HFFc6 (cell line): ENCODE measurements around the gene NUDCD2. TPM values are rescaled to one million over a fixed set of nuclear protein-coding genes. Genes with fewer than 3 reads are reported as not detected.
"Not testable (repeated sequence)": the region's sequence is repeated elsewhere in the genome, so short reads cannot be mapped to it uniquely, and the experiment has no call there.

Experiments
- DNase-seq: peaks from one replicate; pipeline ENCODE4 v3.0.0-alpha.2; 2018
- H3K27ac Mint-ChIP-seq: 2 replicates; pipeline ENCODE4 v1.8.0; 2020; ENCODE audit warnings: mild to moderate bottlenecking, mixed read lengths
- H3K27me3 Mint-ChIP-seq: 2 replicates; pipeline ENCODE4 v1.8.0; 2021; ENCODE audit warnings: mild to moderate bottlenecking, moderate library complexity, mixed read lengths; ENCODE audit not compliant: insufficient read depth
- H3K36me3 Mint-ChIP-seq: 2 replicates; pipeline ENCODE4 v1.8.0; 2021; ENCODE audit warnings: low read depth, mixed read lengths
- H3K4me1 Mint-ChIP-seq: 2 replicates; pipeline ENCODE4 v1.8.0; 2020; ENCODE audit warnings: low read depth, mixed read lengths
- H3K4me3 Mint-ChIP-seq: 2 replicates; pipeline ENCODE4 v1.8.0; 2020; ENCODE audit warnings: mild to moderate bottlenecking, moderate library complexity, mixed read lengths
- H3K9me3 Mint-ChIP-seq: 2 replicates; pipeline ENCODE4 v1.8.0; 2020; ENCODE audit warnings: mild to moderate bottlenecking, mixed read lengths
- total RNA-seq, 6 experiments: library from RNA; stranded (reverse); fragmentation: NEBNext Ultra II Directional; extraction: Animal tissue kit (Norgen Biotek cat#: 25700); gene quantifications; 2 replicates in 1 of 6; 3 replicates in 5 of 6; pipeline ENCODE4 v1.2.3, GENCODE V29; 2021
- TF ChIP-seq, protein P1 (sequence below): fragments of 200-600 bp; sonication (generic); IDR thresholded peaks from 2 replicates; pipeline ENCODE4 v1.5.0; 2021; ENCODE audit warnings: antibody characterized with exemption, mild to moderate bottlenecking

The NUDCD2 gene
- total RNA-seq, 6 experiments from 2014 or later: 15.9 to 22.4 (median 18.4) TPM

GRCh38 chr5:163432544-163432943 lies 27.4 kb downstream of the NUDCD2 start:
- Mint-ChIP-seq H3K27ac (no peak overlapping the region), H3K27me3 (peaks cover 6% of the 10 kb centered on the region), H3K4me3 (no peak overlapping the region), H3K36me3 (no peaks in the 10 kb centered on the region), H3K4me1 (peaks cover 15% of the 10 kb centered on the region), H3K9me3 (no peaks in the 10 kb centered on the region)
- TF ChIP-seq, protein P1, sequence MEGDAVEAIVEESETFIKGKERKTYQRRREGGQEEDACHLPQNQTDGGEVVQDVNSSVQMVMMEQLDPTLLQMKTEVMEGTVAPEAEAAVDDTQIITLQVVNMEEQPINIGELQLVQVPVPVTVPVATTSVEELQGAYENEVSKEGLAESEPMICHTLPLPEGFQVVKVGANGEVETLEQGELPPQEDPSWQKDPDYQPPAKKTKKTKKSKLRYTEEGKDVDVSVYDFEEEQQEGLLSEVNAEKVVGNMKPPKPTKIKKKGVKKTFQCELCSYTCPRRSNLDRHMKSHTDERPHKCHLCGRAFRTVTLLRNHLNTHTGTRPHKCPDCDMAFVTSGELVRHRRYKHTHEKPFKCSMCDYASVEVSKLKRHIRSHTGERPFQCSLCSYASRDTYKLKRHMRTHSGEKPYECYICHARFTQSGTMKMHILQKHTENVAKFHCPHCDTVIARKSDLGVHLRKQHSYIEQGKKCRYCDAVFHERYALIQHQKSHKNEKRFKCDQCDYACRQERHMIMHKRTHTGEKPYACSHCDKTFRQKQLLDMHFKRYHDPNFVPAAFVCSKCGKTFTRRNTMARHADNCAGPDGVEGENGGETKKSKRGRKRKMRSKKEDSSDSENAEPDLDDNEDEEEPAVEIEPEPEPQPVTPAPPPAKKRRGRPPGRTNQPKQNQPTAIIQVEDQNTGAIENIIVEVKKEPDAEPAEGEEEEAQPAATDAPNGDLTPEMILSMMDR: no peak
- DNase-seq: no peak

- H3K9me3 Mint-ChIP-seq, H3K4me3 Mint-ChIP-seq, H3K4me1 Mint-ChIP-seq, DNase-seq, H3K27me3 Mint-ChIP-seq, H3K36me3 Mint-ChIP-seq, H3K27ac Mint-ChIP-seq: not testable (repeated sequence)
Observed at GRCh38 chr5:163426128-163426527, 33.8 kb downstream of the NUDCD2 start.

- H3K4me1 Mint-ChIP-seq: no peaks in the 10 kb centered on the region
- H3K27me3 Mint-ChIP-seq: peaks cover 7% of the 10 kb centered on the region; the same call in 1 of the 2 replicates
- no peaks in the 10 kb centered on the region for H3K9me3 Mint-ChIP-seq
- DNase-seq: no peak
- H3K4me3 Mint-ChIP-seq: no peak overlapping the region
- TF ChIP-seq, protein P1: no peak
- no peak overlapping the region for H3K27ac Mint-ChIP-seq
- no peaks in the 10 kb centered on the region for H3K36me3 Mint-ChIP-seq
Observed at GRCh38 chr5:163424836-163425235, 35.1 kb downstream of the NUDCD2 start.

DNA sequence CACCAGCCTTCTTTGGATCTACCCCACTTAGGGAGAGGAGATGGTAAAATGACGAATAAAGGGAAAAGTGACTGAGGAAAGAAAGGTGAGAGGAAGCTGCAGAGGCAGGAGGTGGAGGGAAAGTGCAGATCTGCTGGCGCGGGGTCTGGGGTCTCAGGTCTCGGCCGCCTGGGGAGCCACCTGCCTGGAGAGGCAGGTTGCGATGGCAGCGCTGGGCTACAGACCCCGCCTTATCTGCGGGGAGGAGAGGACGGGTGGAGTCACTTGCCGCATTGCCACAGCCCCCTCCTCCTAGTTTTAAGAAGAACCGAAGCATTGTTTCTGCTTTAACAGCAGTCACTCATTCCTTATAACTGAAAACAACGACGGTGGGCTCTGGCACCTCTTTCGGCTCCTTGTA lies 44.2 kb downstream of the NUDCD2 start:
- H3K27ac Mint-ChIP-seq, DNase-seq, H3K4me1 Mint-ChIP-seq, H3K4me3 Mint-ChIP-seq, H3K36me3 Mint-ChIP-seq, H3K9me3 Mint-ChIP-seq: not testable (repeated sequence)
- peaks cover 19% of the 10 kb centered on the region for H3K27me3 Mint-ChIP-seq

DNA sequence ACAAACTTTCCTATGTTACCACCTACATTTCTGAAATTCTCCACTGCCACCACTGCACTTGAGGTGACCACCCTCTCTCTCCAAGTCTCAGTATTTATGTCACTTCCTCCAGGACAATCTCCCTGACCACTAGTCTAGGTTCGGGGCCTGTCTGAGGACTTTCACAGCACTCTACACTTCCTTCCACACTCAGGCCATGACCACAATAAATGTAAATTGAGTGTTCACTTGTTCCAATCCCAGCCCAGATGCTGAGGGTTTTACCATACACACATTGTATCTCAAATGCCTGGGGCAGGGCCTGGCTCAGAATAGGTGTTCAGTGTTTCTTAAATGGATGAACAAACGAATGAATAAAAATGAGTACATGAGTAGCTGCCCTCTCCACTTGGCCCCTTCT lies 49.4 kb downstream of the NUDCD2 start:
- Mint-ChIP-seq H3K9me3 (no peaks in the 10 kb centered on the region), H3K27me3 (peaks cover 17% of the 10 kb centered on the region), H3K4me1 (peaks cover 13% of the 10 kb centered on the region), H3K4me3 (no peak overlapping the region), H3K27ac (no peak overlapping the region), H3K36me3 (no peaks in the 10 kb centered on the region)
- TF ChIP-seq, protein P1: no peak
- no peak for DNase-seq

DNA sequence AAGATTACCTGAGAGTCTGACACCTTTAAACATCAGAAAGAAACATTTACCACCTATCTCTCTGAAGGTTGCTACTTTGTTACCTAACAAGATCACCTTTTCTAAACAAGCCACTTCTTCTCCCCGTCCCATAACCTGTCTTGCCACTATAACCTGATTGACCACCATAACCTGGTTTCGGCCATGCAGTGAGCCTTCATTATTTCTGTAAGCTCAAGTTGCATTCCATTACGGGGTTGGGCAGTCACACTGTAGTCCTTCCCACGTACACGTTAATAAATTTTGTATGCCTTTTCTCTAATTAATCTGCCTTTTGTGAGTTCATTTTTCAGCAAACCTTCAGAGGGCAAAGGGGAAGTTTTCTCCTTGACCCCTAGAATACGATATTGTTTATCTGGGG lies 50.5 kb downstream of the NUDCD2 start:
- peaks cover 13% of the 10 kb centered on the region for H3K4me1 Mint-ChIP-seq
- no peak for DNase-seq
- no peaks in the 10 kb centered on the region for H3K36me3 Mint-ChIP-seq
- peaks cover 15% of the 10 kb centered on the region for H3K27me3 Mint-ChIP-seq
- TF ChIP-seq, protein P1: no peak
- H3K27ac Mint-ChIP-seq: no peak overlapping the region
- no peaks in the 10 kb centered on the region for H3K9me3 Mint-ChIP-seq
- no peak overlapping the region for H3K4me3 Mint-ChIP-seq

DNA sequence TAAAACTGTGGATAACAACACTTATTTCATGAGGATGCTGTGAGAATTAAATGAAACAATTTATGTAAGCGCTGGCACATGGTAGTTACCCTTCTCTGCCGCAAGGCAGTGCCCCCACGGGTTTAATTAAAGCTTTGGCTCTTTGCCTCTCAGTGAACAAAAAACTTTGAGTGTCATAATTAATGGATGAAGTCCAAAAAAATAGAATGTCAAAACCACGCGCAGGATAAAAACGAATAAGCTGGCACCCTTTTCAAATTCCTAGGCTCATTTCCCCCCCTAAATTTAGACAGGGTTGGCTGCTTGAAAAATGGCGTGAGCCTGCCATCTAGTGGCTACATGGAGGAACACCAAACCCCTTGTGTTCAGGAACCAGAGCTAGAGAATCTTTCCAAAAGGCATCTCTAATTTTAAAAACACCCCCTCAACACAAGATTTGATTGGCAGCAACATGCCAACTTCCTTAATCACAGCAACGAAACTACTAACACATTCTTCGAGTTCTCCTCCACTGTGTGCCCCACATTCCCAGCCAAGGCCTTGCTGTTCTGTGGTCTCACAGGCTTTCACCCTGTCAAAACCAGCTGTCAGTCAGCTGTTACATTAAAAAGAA lies 51.5 kb downstream of the NUDCD2 start:
- no peaks in the 10 kb centered on the region for H3K9me3 Mint-ChIP-seq
- peaks cover 13% of the 10 kb centered on the region for H3K27me3 Mint-ChIP-seq
- peak overlapping the region; percentile 63 for H3K4me3 Mint-ChIP-seq
- H3K36me3 Mint-ChIP-seq: no peaks in the 10 kb centered on the region
- TF ChIP-seq, protein P1: peak; percentile 96
- peaks cover 13% of the 10 kb centered on the region for H3K4me1 Mint-ChIP-seq
- DNase-seq: peak; percentile 40
- no peak overlapping the region for H3K27ac Mint-ChIP-seq
